Measurements from ENCODE around the gene CEP57. TPM values are rescaled to one million over a fixed set of nuclear protein-coding genes. Genes with fewer than 3 reads are reported as not detected.
A peak's percentile ranks its signal among the peaks of the same experiment; 100 is the strongest.

The CEP57 gene
- total and polyA plus RNA-seq, 2 of the 13 experiments (the other 11 are each of a cell fraction or from before 2014, with no cell fraction given), result 34.3 to 59.4 TPM

DNA sequence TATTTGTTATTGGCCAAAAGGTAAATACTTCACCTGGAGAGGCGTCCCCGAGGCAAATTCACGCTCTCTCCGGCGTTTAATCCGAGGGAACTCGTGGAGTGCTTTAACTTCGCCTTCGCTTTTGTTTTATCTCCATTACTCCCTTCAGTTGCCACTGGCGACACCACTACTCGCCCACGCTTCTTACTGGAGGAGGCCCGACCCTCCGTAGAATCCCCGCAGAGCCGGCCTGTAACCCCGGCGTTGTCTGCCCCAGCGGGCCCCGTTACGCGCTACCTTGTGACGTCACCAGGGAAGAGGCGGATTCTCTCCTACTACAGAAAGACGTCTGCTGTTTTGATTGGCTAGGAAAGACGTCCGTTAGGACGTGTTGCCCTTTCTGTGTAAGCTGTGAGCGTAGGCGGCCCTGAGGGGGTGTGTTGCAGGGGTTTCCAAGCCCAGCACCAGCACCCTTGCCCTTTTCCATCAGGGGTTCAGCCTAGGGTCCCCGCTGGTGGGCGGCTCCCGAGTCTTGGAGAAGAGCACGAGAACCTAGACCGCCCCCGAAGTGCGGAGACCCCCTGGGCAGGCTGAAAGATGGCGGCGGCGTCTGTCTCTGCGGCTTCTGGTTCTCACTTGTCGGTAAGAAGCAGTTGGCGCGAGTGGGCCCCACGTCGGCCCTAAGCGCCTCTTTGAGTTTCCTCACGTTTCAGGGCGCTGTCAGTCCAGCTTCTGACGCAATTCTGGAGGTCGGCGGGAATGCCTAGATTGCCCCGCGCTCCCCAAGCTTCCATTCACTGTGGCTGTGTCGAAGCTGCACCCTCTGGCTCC, at the start of gene CEP57 (continued):
- no peak for TF ChIP-seq RNF2 (conservative IDR thresholded peaks at IDR 0.05; ENCODE audit: low read depth)
- TF ChIP-seq MXI1 (IDR thresholded peaks at IDR 0.05; ENCODE audit: borderline replicate concordance, low read depth, low read length), result peak; percentile 51; the same call in 1 of the 3 replicates
- no peak for TF ChIP-seq SMYD3 (CRISPR knock-in tag; IDR thresholded peaks at IDR 0.05)
- TF ChIP-seq KLF15 (CRISPR knock-in tag; IDR thresholded peaks at IDR 0.05; ENCODE audit: borderline replicate concordance), result no peak
- no peak for TF ChIP-seq TARDBP (CRISPR knock-in tag; IDR thresholded peaks at IDR 0.05)
- TF ChIP-seq MEIS2 (CRISPR knock-in tag; IDR thresholded peaks at IDR 0.05), result no peak; the same call in 1 of the 2 replicates
- TF ChIP-seq ZNF790 (CRISPR knock-in tag; IDR thresholded peaks at IDR 0.05; ENCODE audit: borderline replicate concordance), result 0 out of 2 replicates have a peak, but pooled peaks have one; percentile 46
- TF ChIP-seq, protein P1, sequence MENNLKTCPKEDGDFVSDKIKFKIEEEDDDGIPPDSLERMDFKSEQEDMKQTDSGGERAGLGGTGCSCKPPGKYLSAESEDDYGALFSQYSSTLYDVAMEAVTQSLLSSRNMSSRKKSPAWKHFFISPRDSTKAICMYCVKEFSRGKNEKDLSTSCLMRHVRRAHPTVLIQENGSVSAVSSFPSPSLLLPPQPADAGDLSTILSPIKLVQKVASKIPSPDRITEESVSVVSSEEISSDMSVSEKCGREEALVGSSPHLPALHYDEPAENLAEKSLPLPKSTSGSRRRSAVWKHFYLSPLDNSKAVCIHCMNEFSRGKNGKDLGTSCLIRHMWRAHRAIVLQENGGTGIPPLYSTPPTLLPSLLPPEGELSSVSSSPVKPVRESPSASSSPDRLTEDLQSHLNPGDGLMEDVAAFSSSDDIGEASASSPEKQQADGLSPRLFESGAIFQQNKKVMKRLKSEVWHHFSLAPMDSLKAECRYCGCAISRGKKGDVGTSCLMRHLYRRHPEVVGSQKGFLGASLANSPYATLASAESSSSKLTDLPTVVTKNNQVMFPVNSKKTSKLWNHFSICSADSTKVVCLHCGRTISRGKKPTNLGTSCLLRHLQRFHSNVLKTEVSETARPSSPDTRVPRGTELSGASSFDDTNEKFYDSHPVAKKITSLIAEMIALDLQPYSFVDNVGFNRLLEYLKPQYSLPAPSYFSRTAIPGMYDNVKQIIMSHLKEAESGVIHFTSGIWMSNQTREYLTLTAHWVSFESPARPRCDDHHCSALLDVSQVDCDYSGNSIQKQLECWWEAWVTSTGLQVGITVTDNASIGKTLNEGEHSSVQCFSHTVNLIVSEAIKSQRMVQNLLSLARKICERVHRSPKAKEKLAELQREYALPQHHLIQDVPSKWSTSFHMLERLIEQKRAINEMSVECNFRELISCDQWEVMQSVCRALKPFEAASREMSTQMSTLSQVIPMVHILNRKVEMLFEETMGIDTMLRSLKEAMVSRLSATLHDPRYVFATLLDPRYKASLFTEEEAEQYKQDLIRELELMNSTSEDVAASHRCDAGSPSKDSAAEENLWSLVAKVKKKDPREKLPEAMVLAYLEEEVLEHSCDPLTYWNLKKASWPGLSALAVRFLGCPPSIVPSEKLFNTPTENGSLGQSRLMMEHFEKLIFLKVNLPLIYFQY (CRISPR knock-in tag; IDR thresholded peaks at IDR 0.05; ENCODE audit: borderline replicate concordance), result no peak
- peak; percentile 96 for TF ChIP-seq ZBTB21 (CRISPR knock-in tag; IDR thresholded peaks at IDR 0.05)
- TF ChIP-seq ZKSCAN1 (IDR thresholded peaks at IDR 0.05; ENCODE audit: low read length), result no peak
- TF ChIP-seq PAF1 (CRISPR knock-in tag; IDR thresholded peaks at IDR 0.05), result no peak
- TF ChIP-seq GLI4 (CRISPR knock-in tag; IDR thresholded peaks at IDR 0.05; ENCODE audit: borderline replicate concordance), result no peak
- peak; percentile 58; the same call in 1 of the 2 replicates for TF ChIP-seq ZNF747 (CRISPR knock-in tag; IDR thresholded peaks at IDR 0.05; ENCODE audit: borderline replicate concordance)
- no peak for TF ChIP-seq SIX1 (CRISPR knock-in tag; IDR thresholded peaks at IDR 0.05; ENCODE audit: borderline replicate concordance)
- TF ChIP-seq NFYC (CRISPR knock-in tag; IDR thresholded peaks at IDR 0.05), result peak; percentile 87
- TF ChIP-seq ZNF773 (CRISPR knock-in tag; IDR thresholded peaks at IDR 0.05; ENCODE audit: borderline replicate concordance), result peak; percentile 35; the same call in 1 of the 2 replicates
- no peak for TF ChIP-seq RXRB (CRISPR knock-in tag; IDR thresholded peaks at IDR 0.05; ENCODE audit: borderline replicate concordance)
- TF ChIP-seq ZFP36L1 (CRISPR knock-in tag; IDR thresholded peaks at IDR 0.05), result no peak
- TF ChIP-seq KDM4B (CRISPR knock-in tag; IDR thresholded peaks at IDR 0.05), result no peak; the same call in 1 of the 2 replicates
- TF ChIP-seq SOX13 (IDR thresholded peaks at IDR 0.05), result no peak
- 0 out of 4 replicates have a peak, but pooled peaks have one; percentile 8 to 44 for TF ChIP-seq SOX13 (CRISPR knock-in tag; conservative IDR thresholded peaks at IDR 0.05 in 1 of 2, IDR thresholded peaks at IDR 0.05 in 1 of 2)
- TF ChIP-seq TBL1XR1 (IDR thresholded peaks at IDR 0.05; ENCODE audit: borderline replicate concordance, low read length, partially characterized antibody), result peak; percentile 14
- peak; percentile 46 for TF ChIP-seq AGO1 (IDR thresholded peaks at IDR 0.05; ENCODE audit: low read depth, low read length, poor library complexity, severe bottlenecking)
- TF ChIP-seq YEATS2 (CRISPR knock-in tag; IDR thresholded peaks at IDR 0.05; ENCODE audit: borderline replicate concordance), result no peak
- TF ChIP-seq, protein P2, sequence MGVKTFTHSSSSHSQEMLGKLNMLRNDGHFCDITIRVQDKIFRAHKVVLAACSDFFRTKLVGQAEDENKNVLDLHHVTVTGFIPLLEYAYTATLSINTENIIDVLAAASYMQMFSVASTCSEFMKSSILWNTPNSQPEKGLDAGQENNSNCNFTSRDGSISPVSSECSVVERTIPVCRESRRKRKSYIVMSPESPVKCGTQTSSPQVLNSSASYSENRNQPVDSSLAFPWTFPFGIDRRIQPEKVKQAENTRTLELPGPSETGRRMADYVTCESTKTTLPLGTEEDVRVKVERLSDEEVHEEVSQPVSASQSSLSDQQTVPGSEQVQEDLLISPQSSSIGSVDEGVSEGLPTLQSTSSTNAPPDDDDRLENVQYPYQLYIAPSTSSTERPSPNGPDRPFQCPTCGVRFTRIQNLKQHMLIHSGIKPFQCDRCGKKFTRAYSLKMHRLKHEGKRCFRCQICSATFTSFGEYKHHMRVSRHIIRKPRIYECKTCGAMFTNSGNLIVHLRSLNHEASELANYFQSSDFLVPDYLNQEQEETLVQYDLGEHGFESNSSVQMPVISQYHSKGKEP (CRISPR knock-in tag; IDR thresholded peaks at IDR 0.05), result no peak
- TF ChIP-seq ZBTB8A (CRISPR knock-in tag; IDR thresholded peaks at IDR 0.05; ENCODE audit: borderline replicate concordance, low read depth), result 0 out of 2 replicates have a peak, but pooled peaks have one; percentile 53
